Measurements from ENCODE around the gene TRAFD1.

The TRAFD1 gene

GRCh38 chr12:112115259-112116045, 9.9 kb upstream of the TRAFD1 start:
- DNase-seq (ENCODE audit: low read depth): no peak
- TF ChIP-seq POLR2A (IDR thresholded peaks at IDR 0.05; ENCODE audit: extremely low read depth, insufficient read length) (no peak), MAX (IDR thresholded peaks at IDR 0.05; ENCODE audit: low read depth, low read length) (no peak), CTCF (IDR thresholded peaks at IDR 0.05; ENCODE audit: low read depth, low read length) (no peak), MYC (IDR thresholded peaks at IDR 0.05; ENCODE audit: low read depth, low read length) (no peak)
- H3K4me3 ChIP-seq (ENCODE audit: low read depth, low read length): no peak overlapping the region

GRCh38 chr12:112116232-112117060, 8.9 kb upstream of the TRAFD1 start:
- peak; percentile 94 for DNase-seq (ENCODE audit: low read depth)
- TF ChIP-seq CTCF (IDR thresholded peaks at IDR 0.05; ENCODE audit: low read depth, low read length) (no peak), MYC (IDR thresholded peaks at IDR 0.05; ENCODE audit: low read depth, low read length) (0 out of 2 replicates have a peak, but pooled peaks have one; percentile 53), POLR2A (IDR thresholded peaks at IDR 0.05; ENCODE audit: extremely low read depth, insufficient read length) (peak; percentile 84)
- peak overlapping the region; percentile 22 for H3K4me3 ChIP-seq (ENCODE audit: low read depth, low read length)

GRCh38 chr12:112117685-112118084, 7.7 kb upstream of the TRAFD1 start:
- no peak for DNase-seq (ENCODE audit: low read depth)
- no peak overlapping the region for H3K4me3 ChIP-seq (ENCODE audit: low read depth, low read length)
- TF ChIP-seq MAX (IDR thresholded peaks at IDR 0.05; ENCODE audit: low read depth, low read length) (no peak), POLR2A (IDR thresholded peaks at IDR 0.05; ENCODE audit: extremely low read depth, insufficient read length) (no peak), CTCF (IDR thresholded peaks at IDR 0.05; ENCODE audit: low read depth, low read length) (no peak), MYC (IDR thresholded peaks at IDR 0.05; ENCODE audit: low read depth, low read length) (no peak)

GRCh38 chr12:112121780-112122565, 3.4 kb upstream of the TRAFD1 start:
- no peak overlapping the region for H3K4me3 ChIP-seq (ENCODE audit: low read depth, low read length)
- TF ChIP-seq MAX (IDR thresholded peaks at IDR 0.05; ENCODE audit: low read depth, low read length): no peak
- no peak for TF ChIP-seq MYC (IDR thresholded peaks at IDR 0.05; ENCODE audit: low read depth, low read length)
- TF ChIP-seq CTCF (IDR thresholded peaks at IDR 0.05; ENCODE audit: low read depth, low read length): no peak
- TF ChIP-seq POLR2A (IDR thresholded peaks at IDR 0.05; ENCODE audit: extremely low read depth, insufficient read length): no peak
- DNase-seq (ENCODE audit: low read depth): no peak

GRCh38 chr12:112122823-112123690, 2.3 kb upstream of the TRAFD1 start:
- H3K4me3 ChIP-seq (ENCODE audit: low read depth, low read length): no peak overlapping the region
- DNase-seq (ENCODE audit: low read depth): peak; percentile 46
- TF ChIP-seq MAX (IDR thresholded peaks at IDR 0.05; ENCODE audit: low read depth, low read length) (no peak), POLR2A (IDR thresholded peaks at IDR 0.05; ENCODE audit: extremely low read depth, insufficient read length) (no peak), MYC (IDR thresholded peaks at IDR 0.05; ENCODE audit: low read depth, low read length) (no peak), CTCF (IDR thresholded peaks at IDR 0.05; ENCODE audit: low read depth, low read length) (no peak)
